ENCODE results near the gene METTL15. TPM values are rescaled to one million over a fixed set of nuclear protein-coding genes. Genes with fewer than 3 reads are reported as not detected.

The METTL15 gene
- polyA plus RNA-seq, 2 of the 4 experiments (the other 2 are of a cell fraction): 9.5 to 23.5 TPM

GRCh38 chr11:28139841-28140415 lies 31.7 kb downstream of the METTL15 start (continued):
- no peak for TF ChIP-seq ATOH8 (CRISPR knock-in tag; IDR thresholded peaks at IDR 0.05; ENCODE audit: low read depth)
- TF ChIP-seq TFCP2L1 (CRISPR knock-in tag; IDR thresholded peaks at IDR 0.05): no peak
- TF ChIP-seq, protein P1, sequence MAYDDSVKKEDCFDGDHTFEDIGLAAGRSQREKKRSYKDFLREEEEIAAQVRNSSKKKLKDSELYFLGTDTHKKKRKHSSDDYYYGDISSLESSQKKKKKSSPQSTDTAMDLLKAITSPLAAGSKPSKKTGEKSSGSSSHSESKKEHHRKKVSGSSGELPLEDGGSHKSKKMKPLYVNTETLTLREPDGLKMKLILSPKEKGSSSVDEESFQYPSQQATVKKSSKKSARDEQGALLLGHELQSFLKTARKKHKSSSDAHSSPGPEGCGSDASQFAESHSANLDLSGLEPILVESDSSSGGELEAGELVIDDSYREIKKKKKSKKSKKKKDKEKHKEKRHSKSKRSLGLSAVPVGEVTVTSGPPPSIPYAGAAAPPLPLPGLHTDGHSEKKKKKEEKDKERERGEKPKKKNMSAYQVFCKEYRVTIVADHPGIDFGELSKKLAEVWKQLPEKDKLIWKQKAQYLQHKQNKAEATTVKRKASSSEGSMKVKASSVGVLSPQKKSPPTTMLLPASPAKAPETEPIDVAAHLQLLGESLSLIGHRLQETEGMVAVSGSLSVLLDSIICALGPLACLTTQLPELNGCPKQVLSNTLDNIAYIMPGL (CRISPR knock-in tag; IDR thresholded peaks at IDR 0.05; ENCODE audit: borderline replicate concordance): no peak
- no peak for TF ChIP-seq RCOR1 (IDR thresholded peaks at IDR 0.05; ENCODE audit: low read depth, low read length)
- no peak for TF ChIP-seq KDM1A (IDR thresholded peaks at IDR 0.05; ENCODE audit: low read depth)

- FAIRE-seq (no peak), ATAC-seq (no peak), DNase-seq (ENCODE audit: low read depth in 1 of 2, low spot score in 1 of 2) (no peak)
- TF ChIP-seq MAFK (IDR thresholded peaks at IDR 0.05; ENCODE audit: partially characterized antibody) (peak; percentile 4), POLR2AphosphoS2 (conservative IDR thresholded peaks at IDR 0.05; ENCODE audit: low read length) (no peak)
- WGBS (ENCODE audit: missing lambda C conversion rate): 94% methylated on average over 9 of the region's 9 CpGs
- POLR2A ChIA-PET: no interaction called here
- Histone ChIP-seq H3K4me3 (no peak overlapping the region), H3K4me1 (peaks cover 14% of the 10 kb centered on the region), H3K9me3 (0 out of 3 replicates have a peak, but pooled peaks cover 4% of the 10 kb centered on the region), H3K4me2 (no peak overlapping the region), H3K27ac (peak overlapping the region in 1 of 2 experiments; percentile 15; a peak in 3 of 6 replicates)
- CTCF ChIA-PET: no interaction called here
These were observed 32.7 kb downstream of the METTL15 start for GRCh38 chr11:28140689-28141455.

DNA sequence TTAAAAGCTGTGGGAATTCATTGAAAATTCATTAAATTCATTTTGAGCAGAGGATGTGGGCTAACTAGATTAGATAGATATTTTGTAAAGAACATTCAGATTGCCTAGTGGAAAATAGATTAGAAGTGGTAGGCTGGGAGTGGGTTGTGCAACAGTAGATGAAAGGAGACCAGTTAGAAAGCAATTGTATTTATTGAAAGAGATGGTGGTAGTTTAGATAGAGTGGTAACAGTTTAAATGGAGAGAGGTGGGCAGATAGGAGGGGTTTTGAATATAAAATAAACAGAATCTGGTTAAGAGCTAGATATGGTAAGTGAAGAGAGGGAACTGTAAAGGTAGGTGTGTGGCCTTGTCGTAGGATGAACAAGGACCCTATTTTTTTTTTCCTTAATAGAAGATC lies 34.5 kb downstream of the METTL15 start:
- FAIRE-seq (no peak), DNase-seq (ENCODE audit: low read depth in 1 of 2, low spot score in 1 of 2) (no peak), ATAC-seq (no peak)
- ChIA-PET POLR2A (no interaction called here), CTCF (interaction anchor here (1.4 kb wide), 1 partner anchor 11 kb away, joined by 3 read pairs; no protein-coding TSS in a partner anchor)
- no peak overlapping the region for H3K27ac ChIP-seq
- no peak overlapping the region for H3K4me3 ChIP-seq
- peaks cover 26% of the 10 kb centered on the region for H3K4me1 ChIP-seq
- no peak overlapping the region for H3K4me2 ChIP-seq
- WGBS (ENCODE audit: missing lambda C conversion rate): 100% methylated on average over 1 of the region's 1 CpG
- no peak for TF ChIP-seq RCOR1 (IDR thresholded peaks at IDR 0.05; ENCODE audit: low read depth, low read length)
- TF ChIP-seq JUN (IDR thresholded peaks at IDR 0.05): no peak
- no peak for TF ChIP-seq HES2 (IDR thresholded peaks at IDR 0.05)
- TF ChIP-seq HOXB13 (CRISPR knock-in tag; IDR thresholded peaks at IDR 0.05; ENCODE audit: low read depth): no peak
- TF ChIP-seq ZSCAN20 (CRISPR knock-in tag; IDR thresholded peaks at IDR 0.05): no peak
- no peak for TF ChIP-seq NPAS2 (CRISPR knock-in tag; IDR thresholded peaks at IDR 0.05; ENCODE audit: borderline replicate concordance)
- no peak for TF ChIP-seq PBX3 (IDR thresholded peaks at IDR 0.05)
- TF ChIP-seq, protein P1 (CRISPR knock-in tag; IDR thresholded peaks at IDR 0.05; ENCODE audit: borderline replicate concordance): no peak
- no peak for TF ChIP-seq SREBF2 (IDR thresholded peaks at IDR 0.05)
- TF ChIP-seq ATOH8 (CRISPR knock-in tag; IDR thresholded peaks at IDR 0.05; ENCODE audit: low read depth): no peak
- 0 out of 3 replicates have a peak, but pooled peaks cover 4% of the 10 kb centered on the region for H3K9me3 ChIP-seq
